ENCODE data around the gene KY. TPM values are rescaled to one million over a fixed set of nuclear protein-coding genes. Genes with fewer than 3 reads are reported as not detected.
"Not testable (repeated sequence)": the region's sequence is repeated elsewhere in the genome, so short reads cannot be mapped to it uniquely, and the experiment has no call there.

The KY gene
- total and polyA plus RNA-seq, 7 experiments from 2014 or later = not detected

- H3K27me3 Mint-ChIP-seq = peaks cover 0 to 4% (median 0%) of the 10 kb centered on the region in 5 donors
- ChIA-PET CTCF (no interaction called here), POLR2A (no interaction called here)
- no peak overlapping the region for H3K27ac Mint-ChIP-seq
- peaks cover 0 to 21% (median 5%) of the 10 kb centered on the region in 11 donors for H3K9me3 Mint-ChIP-seq
- H3K4me3 Mint-ChIP-seq = no peak overlapping the region
- H3K36me3 Mint-ChIP-seq = peaks cover 0 to 13% (median 4%) of the 10 kb centered on the region in 5 donors
- no peak overlapping the region for H3K27ac ChIP-seq (ENCODE audit: low read depth, low read length)
- no peaks in the 10 kb centered on the region for H3K4me1 Mint-ChIP-seq
- intact Hi-C loops (cut with micrococcal nuclease) = no loop called here
- H3K9me3 ChIP-seq (ENCODE audit: control insufficient read depth in 2 of 3, low read length in 3 of 3) = no peaks in the 10 kb centered on the region
- H3K4me1 ChIP-seq (ENCODE audit: control insufficient read depth in 2 of 2, insufficient read depth in 2 of 2, low read length in 2 of 2) = no peaks in the 10 kb centered on the region
- no peak for DNase-seq
- ATAC-seq = no peak
- H3K36me3 ChIP-seq (ENCODE audit: control insufficient read depth in 2 of 3, insufficient read depth in 3 of 3, low read length in 3 of 3) = no peaks in the 10 kb centered on the region
- H3K4me3 ChIP-seq (ENCODE audit: low read length) = no peak overlapping the region
- H3K27me3 ChIP-seq (ENCODE audit: control insufficient read depth in 2 of 2, insufficient read depth in 2 of 2, low read length in 2 of 2) = no peaks in the 10 kb centered on the region
These were observed 71.6 kb downstream of the KY start for GRCh38 chr3:134579141-134579665.

GRCh38 chr3:134576831-134577230 lies 74.0 kb downstream of the KY start:
- peaks cover 2 to 27% (median 13%) of the 10 kb centered on the region in 11 donors for H3K9me3 Mint-ChIP-seq
- H3K27me3 ChIP-seq (ENCODE audit: control insufficient read depth in 2 of 2, insufficient read depth in 2 of 2, low read length in 2 of 2) = no peaks in the 10 kb centered on the region
- no peaks in the 10 kb centered on the region for H3K27me3 Mint-ChIP-seq
- H3K27ac ChIP-seq (ENCODE audit: low read depth, low read length) = no peak overlapping the region
- no peak for ATAC-seq
- no peaks in the 10 kb centered on the region for H3K36me3 ChIP-seq (ENCODE audit: control insufficient read depth in 2 of 3, insufficient read depth in 3 of 3, low read length in 3 of 3)
- H3K4me1 Mint-ChIP-seq = no peaks in the 10 kb centered on the region
- CTCF ChIA-PET = no interaction called here
- H3K9me3 ChIP-seq (ENCODE audit: control insufficient read depth in 2 of 3, low read length in 3 of 3) = peaks cover 0 to 5% (median 0%) of the 10 kb centered on the region in 3 experiments
- H3K4me1 ChIP-seq (ENCODE audit: control insufficient read depth in 2 of 2, insufficient read depth in 2 of 2, low read length in 2 of 2) = no peaks in the 10 kb centered on the region
- no peak overlapping the region for H3K4me3 Mint-ChIP-seq
- H3K4me3 ChIP-seq (ENCODE audit: low read length) = no peak overlapping the region
- H3K27ac Mint-ChIP-seq = no peak overlapping the region
- POLR2A ChIA-PET = no interaction called here
- intact Hi-C loops (cut with micrococcal nuclease) = no loop called here
- DNase-seq = no peak
- H3K36me3 Mint-ChIP-seq = peaks cover 0 to 13% (median 7%) of the 10 kb centered on the region in 5 donors

- ChIA-PET CTCF (no interaction called here), POLR2A (no interaction called here)
- Histone ChIP-seq H3K27me3 (ENCODE audit: control insufficient read depth in 2 of 2, insufficient read depth in 2 of 2, low read length in 2 of 2) (no peaks in the 10 kb centered on the region), H3K4me3 (ENCODE audit: low read length) (no peak overlapping the region), H3K9me3 (ENCODE audit: control insufficient read depth in 2 of 3, low read length in 3 of 3) (peaks cover 0 to 5% (median 0%) of the 10 kb centered on the region in 3 experiments), H3K27ac (ENCODE audit: low read depth, low read length) (no peak overlapping the region), H3K4me1 (ENCODE audit: control insufficient read depth in 2 of 2, insufficient read depth in 2 of 2, low read length in 2 of 2) (no peaks in the 10 kb centered on the region), H3K36me3 (ENCODE audit: control insufficient read depth in 2 of 3, insufficient read depth in 3 of 3, low read length in 3 of 3) (no peaks in the 10 kb centered on the region)
- H3K9me3 Mint-ChIP-seq = peaks cover 3 to 30% (median 13%) of the 10 kb centered on the region in 11 donors
- H3K27ac Mint-ChIP-seq = no peak overlapping the region
- ATAC-seq = no peak
- H3K4me3 Mint-ChIP-seq = no peak overlapping the region
- H3K36me3 Mint-ChIP-seq = peaks cover 0 to 13% (median 7%) of the 10 kb centered on the region in 5 donors
- no peak for DNase-seq
- intact Hi-C loops (cut with micrococcal nuclease) = no loop called here
- no peaks in the 10 kb centered on the region for H3K27me3 Mint-ChIP-seq
- H3K4me1 Mint-ChIP-seq = no peaks in the 10 kb centered on the region
These were observed 74.4 kb downstream of the KY start for GRCh38 chr3:134576426-134576825.

- H3K4me3 Mint-ChIP-seq; H3K27me3 ChIP-seq (ENCODE audit: control insufficient read depth in 2 of 2, insufficient read depth in 2 of 2, low read length in 2 of 2); H3K4me1 Mint-ChIP-seq; H3K27ac ChIP-seq (ENCODE audit: low read depth, low read length); intact Hi-C loops (cut with micrococcal nuclease); POLR2A ChIA-PET; H3K4me1 ChIP-seq (ENCODE audit: control insufficient read depth in 2 of 2, insufficient read depth in 2 of 2, low read length in 2 of 2); ATAC-seq; H3K27me3 Mint-ChIP-seq; H3K27ac Mint-ChIP-seq; DNase-seq; CTCF ChIA-PET; H3K36me3 ChIP-seq (ENCODE audit: control insufficient read depth in 2 of 3, insufficient read depth in 3 of 3, low read length in 3 of 3); H3K4me3 ChIP-seq (ENCODE audit: low read length): not testable (repeated sequence)
- H3K9me3 Mint-ChIP-seq = peaks cover 12 to 59% (median 30%) of the 10 kb centered on the region in 11 donors
- peaks cover 0 to 16% (median 0%) of the 10 kb centered on the region in 3 experiments for H3K9me3 ChIP-seq (ENCODE audit: control insufficient read depth in 2 of 3, low read length in 3 of 3)
- H3K36me3 Mint-ChIP-seq = peaks cover 4 to 26% (median 17%) of the 10 kb centered on the region in 5 donors
These were observed 80.9 kb downstream of the KY start for GRCh38 chr3:134569899-134570298.

DNA sequence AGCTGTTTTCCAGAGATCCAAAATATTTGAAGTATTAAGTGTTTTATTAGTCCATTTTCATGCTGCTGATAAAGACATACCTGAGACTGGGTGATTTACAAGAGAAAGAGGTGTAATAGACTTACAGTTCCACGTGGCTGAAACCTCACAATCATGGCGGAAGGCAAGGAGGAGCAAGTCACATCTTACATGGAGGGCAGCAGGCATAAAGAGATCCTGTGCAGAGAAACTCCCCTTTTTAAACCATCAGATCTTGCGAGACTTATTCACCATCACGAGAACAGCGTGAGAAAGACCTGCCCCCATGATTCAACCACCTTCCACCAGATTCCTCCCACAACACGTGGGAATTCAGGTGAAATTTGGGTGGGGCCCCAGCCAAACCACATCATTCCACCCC lies 82.0 kb downstream of the KY start:
- no peaks in the 10 kb centered on the region for H3K27me3 ChIP-seq (ENCODE audit: control insufficient read depth in 2 of 2, insufficient read depth in 2 of 2, low read length in 2 of 2)
- H3K36me3 Mint-ChIP-seq = peaks cover 10 to 29% (median 21%) of the 10 kb centered on the region in 5 donors
- CTCF ChIA-PET = no interaction called here
- H3K27ac ChIP-seq (ENCODE audit: low read depth, low read length) = no peak overlapping the region
- intact Hi-C loops (cut with micrococcal nuclease) = no loop called here
- no peak overlapping the region for H3K4me3 Mint-ChIP-seq
- H3K27me3 Mint-ChIP-seq = no peaks in the 10 kb centered on the region
- H3K4me3 ChIP-seq (ENCODE audit: low read length) = no peak overlapping the region
- H3K4me1 Mint-ChIP-seq = peaks cover 0 to 5% (median 0%) of the 10 kb centered on the region in 7 donors
- ATAC-seq = no peak
- H3K36me3 ChIP-seq (ENCODE audit: control insufficient read depth in 2 of 3, insufficient read depth in 3 of 3, low read length in 3 of 3) = no peaks in the 10 kb centered on the region
- no peaks in the 10 kb centered on the region for H3K4me1 ChIP-seq (ENCODE audit: control insufficient read depth in 2 of 2, insufficient read depth in 2 of 2, low read length in 2 of 2)
- peaks cover 11 to 58% (median 33%) of the 10 kb centered on the region in 11 donors for H3K9me3 Mint-ChIP-seq
- peaks cover 0 to 16% (median 0%) of the 10 kb centered on the region in 3 experiments for H3K9me3 ChIP-seq (ENCODE audit: control insufficient read depth in 2 of 3, low read length in 3 of 3)
- no peak for DNase-seq
- no peak overlapping the region for H3K27ac Mint-ChIP-seq
- POLR2A ChIA-PET = no interaction called here

DNA sequence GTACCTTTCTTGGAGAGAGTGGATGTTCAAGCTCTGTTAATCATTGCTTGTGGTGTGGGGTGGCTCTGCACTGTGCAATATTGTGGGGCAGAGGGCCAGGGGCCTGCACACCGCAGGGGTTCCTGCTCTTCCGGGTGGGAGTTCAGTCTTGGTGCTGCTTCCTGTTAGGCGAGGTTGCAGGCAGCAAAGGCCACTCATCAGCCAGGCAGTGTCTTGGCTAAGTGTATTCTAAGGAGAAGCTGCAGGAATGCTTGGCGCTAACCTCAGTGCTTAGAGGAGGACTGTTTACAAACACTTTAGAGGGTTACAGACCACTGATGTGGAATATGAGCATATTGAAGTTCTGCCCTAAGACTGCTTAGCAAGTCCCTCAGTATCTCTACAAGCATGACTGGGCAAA lies 83.2 kb downstream of the KY start:
- H3K36me3 ChIP-seq (ENCODE audit: control insufficient read depth in 2 of 3, insufficient read depth in 3 of 3, low read length in 3 of 3) = no peaks in the 10 kb centered on the region
- DNase-seq (no peak), ATAC-seq (no peak)
- H3K27ac ChIP-seq (ENCODE audit: low read depth, low read length) = no peak overlapping the region
- ChIA-PET CTCF (no interaction called here), POLR2A (interaction anchor here (0.6 kb wide), 1 partner anchor 27 kb away, joined by 3 read pairs; no protein-coding TSS in a partner anchor)
- H3K27me3 ChIP-seq (ENCODE audit: control insufficient read depth in 2 of 2, insufficient read depth in 2 of 2, low read length in 2 of 2) = no peaks in the 10 kb centered on the region
- H3K4me1 ChIP-seq (ENCODE audit: control insufficient read depth in 2 of 2, insufficient read depth in 2 of 2, low read length in 2 of 2) = no peaks in the 10 kb centered on the region
- Mint-ChIP-seq H3K4me3 (no peak overlapping the region), H3K27ac (no peak overlapping the region), H3K9me3 (peaks cover 10 to 46% (median 25%) of the 10 kb centered on the region in 11 donors), H3K36me3 (peaks cover 18 to 38% (median 26%) of the 10 kb centered on the region in 5 donors), H3K4me1 (peaks cover 0 to 10% (median 0%) of the 10 kb centered on the region in 7 donors), H3K27me3 (no peaks in the 10 kb centered on the region)
- H3K4me3 ChIP-seq (ENCODE audit: low read length) = no peak overlapping the region
- intact Hi-C loops (cut with micrococcal nuclease) = no loop called here
- peaks cover 0 to 16% (median 0%) of the 10 kb centered on the region in 3 experiments for H3K9me3 ChIP-seq (ENCODE audit: control insufficient read depth in 2 of 3, low read length in 3 of 3)

DNA sequence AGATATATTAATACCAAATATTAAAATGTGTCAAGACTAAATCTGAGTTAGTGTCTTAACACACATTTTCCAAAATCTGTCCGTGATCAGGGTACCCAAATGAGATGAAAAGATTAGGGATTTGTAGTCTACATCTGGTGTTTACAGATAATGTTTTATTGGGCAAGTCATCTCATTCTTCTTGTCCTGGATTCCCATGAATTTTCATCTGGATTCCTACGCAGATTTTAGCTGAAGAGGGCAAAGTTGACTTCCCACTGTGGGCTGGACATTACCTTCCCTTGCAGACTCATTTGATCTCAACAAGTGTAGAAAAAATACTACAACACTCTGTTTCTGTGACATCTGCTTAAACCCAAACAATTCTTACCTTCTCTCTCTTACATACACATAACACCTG lies 85.8 kb downstream of the KY start:
- Histone ChIP-seq H3K36me3 (ENCODE audit: control insufficient read depth in 2 of 3, insufficient read depth in 3 of 3, low read length in 3 of 3) (peaks cover 0 to 4% (median 0%) of the 10 kb centered on the region in 3 experiments), H3K9me3 (ENCODE audit: control insufficient read depth in 2 of 3, low read length in 3 of 3) (peaks cover 0 to 5% (median 0%) of the 10 kb centered on the region in 3 experiments), H3K27me3 (ENCODE audit: control insufficient read depth in 2 of 2, insufficient read depth in 2 of 2, low read length in 2 of 2) (no peaks in the 10 kb centered on the region), H3K27ac (ENCODE audit: low read depth, low read length) (no peak overlapping the region), H3K4me1 (ENCODE audit: control insufficient read depth in 2 of 2, insufficient read depth in 2 of 2, low read length in 2 of 2) (no peaks in the 10 kb centered on the region), H3K4me3 (ENCODE audit: low read length) (no peak overlapping the region)
- no peak for ATAC-seq
- no peak for DNase-seq
- Mint-ChIP-seq H3K4me1 (peaks cover 0 to 17% (median 0%) of the 10 kb centered on the region in 7 donors), H3K4me3 (no peak overlapping the region), H3K9me3 (peaks cover 0 to 21% (median 12%) of the 10 kb centered on the region in 11 donors), H3K27me3 (no peaks in the 10 kb centered on the region), H3K36me3 (peaks cover 20 to 52% (median 46%) of the 10 kb centered on the region in 5 donors), H3K27ac (peak overlapping the region in 1 of 9 donors; percentile 6)
- CTCF ChIA-PET = no interaction called here
- POLR2A ChIA-PET = no interaction called here
- intact Hi-C loops (cut with micrococcal nuclease) = no loop called here
